Lung (tissue), 12 donors: ENCODE measurements around the gene TRAPPC1. TPM values are rescaled to one million over a fixed set of nuclear protein-coding genes. Genes with fewer than 3 reads are reported as not detected.

ENCODE experiments used
- ATAC-seq: fragments of 200-7000 bp; cut with Tn5 transposase; one replicate; pipeline ENCODE4 v1.9.1; 2020; ENCODE audit warnings: moderate number of reproducible peaks; ENCODE audit not compliant: insufficient read depth, low FRiP score
- DNase-seq, 3 donors: peaks; one replicate each; pipeline ENCODE4 v3.0.0-alpha.2; 2013 to 2017
- H3K27ac ChIP-seq, 2 donors: one replicate each; pipeline ENCODE4 v1.5.1; 2013; ENCODE audit warnings: mild to moderate bottlenecking in 2 of 2, moderate library complexity in 2 of 2, control low read depth in 1 of 2, inconsistent platforms in 1 of 2, low read depth in 1 of 2, low read length in 1 of 2
- H3K27me3 ChIP-seq, 3 donors: one replicate each; pipeline ENCODE4 v1.5.1; 2013; ENCODE audit warnings: low read length in 2 of 3; ENCODE audit not compliant: control insufficient read depth in 3 of 3, insufficient read depth in 3 of 3
- H3K36me3 ChIP-seq, 4 donors: one replicate each; pipeline ENCODE4 v1.5.1; 2013; ENCODE audit warnings: low read length in 4 of 4, mild to moderate bottlenecking in 1 of 4, moderate library complexity in 1 of 4; ENCODE audit not compliant: control insufficient read depth in 4 of 4, insufficient read depth in 4 of 4
- H3K4me1 ChIP-seq, 5 donors: one replicate each; pipeline ENCODE4 v1.5.1; 2013; ENCODE audit warnings: low read length in 5 of 5, mild to moderate bottlenecking in 2 of 5, moderate library complexity in 1 of 5; ENCODE audit not compliant: control insufficient read depth in 5 of 5, insufficient read depth in 5 of 5
- H3K4me3 ChIP-seq: one replicate; pipeline ENCODE4 v1.5.1; 2013; ENCODE audit warnings: mild to moderate bottlenecking, control low read depth, moderate library complexity
- H3K9ac ChIP-seq, 2 donors: one replicate each; pipeline ENCODE4 v1.5.1; 2013; ENCODE audit warnings: low read length in 2 of 2, control low read depth in 1 of 2; ENCODE audit not compliant: insufficient read depth in 1 of 2
- H3K9me3 ChIP-seq, 4 donors: one replicate each; pipeline ENCODE4 v1.5.1; 2013; ENCODE audit warnings: low read length in 3 of 4, mild to moderate bottlenecking in 1 of 4, moderate library complexity in 1 of 4; ENCODE audit not compliant: control insufficient read depth in 4 of 4, insufficient read depth in 3 of 4
- CTCF ChIP-seq: IDR thresholded peaks from 2 replicates; pipeline ENCODE4 v1.5.1; 2012; ENCODE audit warnings: mild to moderate bottlenecking; ENCODE audit errors: control extremely low read depth, extremely low read depth
- WGBS, 2 donors: extraction: QIAGEN DNeasy Blood & Tissue Kit; methylation state at CpG; one replicate each; pipeline ENCODE4 v1.1.7; 2013; 5-methylcytosine and 5-hydroxymethylcytosine counted together
- polyA plus RNA-seq, 2 donors: library from polyadenylated mRNA; stranded (reverse); fragments of 200-250 nt; gene quantifications; one replicate each; pipeline ENCODE4 v1.2.1, GENCODE V29; 2013
- total RNA-seq, 2 donors: library from RNA; depleted of rRNA in 1 of 2; stranded (reverse); fragments of >200 nt in 1 of 2; gene quantifications; one replicate each; pipeline ENCODE4 v1.2.1, GENCODE V29; 2014 to 2021
- donor health status: control.
- donor health status: control.
- donor health status: Bipolar disorder and iron deficiency.
- donor health status: healthy.
- donor health status: DM: yes; HTN: yes; CAD: no.

The TRAPPC1 gene
- total and polyA plus RNA-seq, 4 donors: 58.9 to 213 (median 165) TPM

GRCh38 chr17:7897090-7897489 is 34.7 kb downstream of the TRAPPC1 start:
- Histone ChIP-seq H3K27me3 (no peaks in the 10 kb centered on the region), H3K9me3 (no peaks in the 10 kb centered on the region), H3K27ac (no peak overlapping the region), H3K36me3 (peaks cover 0 to 75% (median 64%) of the 10 kb centered on the region in 4 donors), H3K4me3 (no peak overlapping the region), H3K4me1 (no peaks in the 10 kb centered on the region), H3K9ac (no peak overlapping the region)
- 92 to 95% methylated on average over 13 of the region's 13 CpGs for WGBS, 2 donors
- DNase-seq (no peak), ATAC-seq (no peak)
- no peak for TF ChIP-seq CTCF

- peaks cover 0 to 10% (median 5%) of the 10 kb centered on the region in 5 donors for H3K4me1 ChIP-seq
- no peak for TF ChIP-seq CTCF
- H3K27me3 ChIP-seq: no peaks in the 10 kb centered on the region
- H3K27ac ChIP-seq: no peak overlapping the region
- no peak overlapping the region for H3K4me3 ChIP-seq
- H3K9me3 ChIP-seq: no peaks in the 10 kb centered on the region
- WGBS, 2 donors: 83 to 94% methylated on average over 8 of the region's 8 CpGs
- H3K9ac ChIP-seq: no peak overlapping the region
- no peak for DNase-seq
- no peak for ATAC-seq
- H3K36me3 ChIP-seq: peaks cover 0 to 76% (median 60%) of the 10 kb centered on the region in 4 donors
Observed at GRCh38 chr17:7894866-7895265, 36.9 kb downstream of the TRAPPC1 start.

DNA sequence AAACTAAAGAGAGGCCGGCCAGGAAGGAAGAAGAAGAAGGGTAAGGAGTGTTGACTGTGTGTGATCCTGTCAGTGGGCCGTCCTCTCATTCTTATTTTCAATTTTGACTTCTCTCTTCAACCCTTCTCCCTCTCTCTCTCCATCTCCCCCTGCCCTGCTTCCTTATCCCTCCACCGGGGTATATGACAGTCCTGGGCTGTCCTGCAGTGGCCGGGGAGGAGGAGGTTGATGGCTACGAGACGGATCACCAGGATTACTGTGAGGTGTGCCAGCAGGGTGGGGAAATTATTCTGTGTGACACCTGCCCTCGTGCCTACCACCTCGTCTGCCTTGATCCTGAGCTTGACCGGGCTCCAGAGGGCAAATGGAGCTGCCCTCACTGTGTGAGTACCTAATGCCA is 37.5 kb downstream of the TRAPPC1 start:
- Histone ChIP-seq H3K36me3 (peaks cover 0 to 70% (median 54%) of the 10 kb centered on the region in 4 donors), H3K27me3 (no peaks in the 10 kb centered on the region), H3K4me3 (no peak overlapping the region), H3K27ac (no peak overlapping the region), H3K4me1 (peaks cover 0 to 17% (median 11%) of the 10 kb centered on the region in 5 donors), H3K9ac (no peak overlapping the region), H3K9me3 (no peaks in the 10 kb centered on the region)
- TF ChIP-seq CTCF: no peak
- DNase-seq (no peak), ATAC-seq (no peak)
- WGBS, 2 donors: 94 to 96% methylated on average over 8 to 9 of the region's 9 CpGs

- peaks cover 7 to 26% (median 20%) of the 10 kb centered on the region in 5 donors for H3K4me1 ChIP-seq
- no peak overlapping the region for H3K27ac ChIP-seq
- ATAC-seq (no peak), DNase-seq (peak in 2 of 3 donors; percentile 41 to 47)
- WGBS, 2 donors: 87 to 91% methylated on average over 15 of the region's 15 CpGs
- no peak overlapping the region for H3K4me3 ChIP-seq
- peaks cover 0 to 63% (median 45%) of the 10 kb centered on the region in 4 donors for H3K36me3 ChIP-seq
- TF ChIP-seq CTCF: no peak
- H3K9ac ChIP-seq: no peak overlapping the region
- no peaks in the 10 kb centered on the region for H3K27me3 ChIP-seq
- H3K9me3 ChIP-seq: no peaks in the 10 kb centered on the region
Observed at GRCh38 chr17:7893187-7893880, 38.4 kb downstream of the TRAPPC1 start.
